Kidney (tissue), 14 donors: ENCODE data around the gene PTPRG. TPM values are rescaled to one million over a fixed set of nuclear protein-coding genes. Genes with fewer than 3 reads are reported as not detected.

Experiments
- DNase-seq, 5 donors: peaks; one replicate each; pipeline ENCODE4 v3.0.0-alpha.2; 2013 to 2020
- FAIRE-seq: peaks from 2 replicates; lab custom pipeline; 2012; peaks lifted over from hg19 to GRCh38; lab: Jason Lieb, UNC
- H3K27ac ChIP-seq, 2 donors: one replicate each; pipeline ENCODE4 v1.7.0; 2013; ENCODE audit warnings: low read depth in 2 of 2, low read length in 2 of 2, inconsistent platforms in 1 of 2
- H3K27me3 ChIP-seq: one replicate; pipeline ENCODE4 v1.7.1; 2013; ENCODE audit warnings: low read length, inconsistent platforms; ENCODE audit not compliant: control insufficient read depth, insufficient read depth
- H3K36me3 ChIP-seq, 3 donors: one replicate each; pipeline versions ENCODE4 v1.7.0 to v1.7.1; 2013; ENCODE audit warnings: low read length in 3 of 3, control low read depth in 1 of 3, inconsistent platforms in 1 of 3; ENCODE audit not compliant: insufficient read depth in 3 of 3, control insufficient read depth in 2 of 3
- H3K4me1 ChIP-seq, 3 donors: one replicate each; pipeline versions ENCODE4 v1.7.0 to v1.7.1; 2013; ENCODE audit warnings: low read length in 3 of 3, inconsistent platforms in 1 of 3, low read depth in 1 of 3; ENCODE audit not compliant: control insufficient read depth in 2 of 3, insufficient read depth in 2 of 3
- H3K4me3 ChIP-seq, 3 donors: one replicate each; pipeline versions ENCODE4 v1.7.0 to v1.8.1; 2013; ENCODE audit warnings: low read length in 3 of 3, control low read depth in 1 of 3, inconsistent platforms in 1 of 3
- H3K9ac ChIP-seq, 3 donors: one replicate each; pipeline versions ENCODE4 v1.7.0 to v1.7.1; 2013; ENCODE audit warnings: low read length in 3 of 3, control low read depth in 1 of 3, inconsistent platforms in 1 of 3
- H3K9me3 ChIP-seq, 3 donors: one replicate each; pipeline versions ENCODE4 v1.7.0 to v1.7.1; 2013; ENCODE audit warnings: low read length in 3 of 3, control low read depth in 1 of 3, inconsistent platforms in 1 of 3; ENCODE audit not compliant: control insufficient read depth in 2 of 3, insufficient read depth in 1 of 3
- CTCF ChIP-seq: IDR thresholded peaks from 3 replicates; pipeline ENCODE4 v1.5.1; 2012; ENCODE audit warnings: mild to moderate bottlenecking, moderate library complexity, borderline replicate concordance; ENCODE audit not compliant: insufficient read depth; ENCODE audit errors: extremely low read depth
- intact Hi-C: fragments of 100-400 bp; cut with DNase I; formaldehyde crosslinking; loops from one replicate; pipeline ENCODE4 v1.11.1; 2022
- polyA plus RNA-seq: library from polyadenylated mRNA; stranded (reverse); fragments of 350-450 nt; fragmentation: Illumina TruSeq; extraction: RNeasy Lipid Tissue Mini Kit (QIAGEN cat#74804); gene quantifications from one replicate; pipeline ENCODE4 v1.2.3, GENCODE V29; 2014; ENCODE audit warnings: low read depth, low replicate concordance; ENCODE audit not compliant: insufficient read depth
- total RNA-seq: library from RNA; stranded (reverse); fragmentation: NEBNext Ultra II Directional; extraction: Animal tissue kit (Norgen Biotek cat#: 25700); gene quantifications from one replicate; pipeline ENCODE4 v1.2.1, GENCODE V29; 2021
- donor health status: control.
- donor health status: control.
- donor health status: control.
- donor health status: control.
- donor health status: control.
- donor health status: DM: yes; HTN: yes; CAD: no.
- donor health status: Normal renal cell carcinoma (clear cell type).

PTPRG gene
- total and polyA plus RNA-seq, 2 donors from 2014 or later = 9.2 to 154 TPM

DNA sequence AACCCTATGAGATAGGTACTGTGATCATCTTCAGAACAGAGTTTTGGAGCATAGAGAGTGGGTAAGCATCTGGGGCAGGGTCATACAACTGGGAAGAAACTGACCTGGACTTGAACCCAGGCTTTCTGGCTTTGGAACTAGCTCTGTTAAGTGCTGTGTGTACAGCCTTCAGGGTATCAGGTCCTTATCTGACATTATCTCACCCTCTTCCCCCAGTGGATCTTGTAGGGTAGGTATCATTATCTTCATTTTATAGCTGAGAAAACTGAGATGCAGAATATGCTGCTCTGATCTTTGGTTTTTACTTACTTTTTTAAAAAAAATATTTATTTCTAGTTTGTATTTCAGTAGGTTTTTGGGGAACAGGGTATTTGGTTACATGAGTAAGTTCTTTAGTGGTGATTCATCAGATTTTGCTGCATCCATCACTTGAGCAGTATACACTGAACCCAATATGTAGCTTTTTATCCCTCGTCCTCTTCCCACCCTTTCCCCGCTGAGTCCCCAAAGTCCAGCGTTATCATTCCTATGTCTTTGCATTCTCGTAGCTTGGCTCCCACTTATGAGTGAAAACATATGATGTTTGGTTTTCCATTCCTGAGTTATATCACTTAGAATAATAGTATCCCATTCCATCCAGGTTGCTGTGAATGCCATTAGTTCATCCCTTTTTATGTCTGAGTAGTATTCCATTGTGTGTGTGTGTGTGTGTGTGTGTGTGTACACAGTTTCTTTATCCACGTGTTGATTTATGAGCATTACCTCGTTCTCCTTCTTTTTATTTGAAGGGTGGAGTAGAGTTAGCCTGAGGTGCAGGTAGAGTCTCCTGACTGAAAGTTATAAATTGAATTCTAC, 271.2 kb downstream of the PTPRG start:
- Histone ChIP-seq H3K4me3 (no peak overlapping the region), H3K4me1 (peaks cover 4 to 22% (median 11%) of the 10 kb centered on the region in 3 donors), H3K27ac (no peak overlapping the region), H3K9ac (no peak overlapping the region), H3K9me3 (no peaks in the 10 kb centered on the region), H3K36me3 (no peaks in the 10 kb centered on the region), H3K27me3 (no peaks in the 10 kb centered on the region)
- no peak for DNase-seq
- intact Hi-C loops = no loop called here
- no peak for TF ChIP-seq CTCF
- no peak for FAIRE-seq

DNA sequence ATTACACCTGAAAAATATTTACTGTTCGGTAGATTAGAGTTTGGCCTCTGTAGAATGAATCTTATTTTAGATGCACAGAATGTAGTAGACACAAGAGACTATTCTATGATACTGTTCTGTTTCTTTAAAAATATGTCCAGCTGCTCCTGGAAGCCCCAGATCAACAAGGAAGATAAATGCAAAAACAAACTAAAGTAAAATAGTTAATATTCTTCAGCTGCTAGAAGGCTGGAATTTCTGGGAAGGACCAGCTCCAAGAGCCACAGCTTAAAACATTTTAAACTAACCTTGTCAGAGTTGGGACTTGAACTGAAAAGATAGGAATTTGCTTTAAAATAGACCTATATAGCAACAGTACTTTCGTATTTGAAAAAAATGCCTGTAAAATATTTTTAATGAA, 277.9 kb downstream of the PTPRG start:
- no peak for TF ChIP-seq CTCF
- Histone ChIP-seq H3K36me3 (no peaks in the 10 kb centered on the region), H3K27ac (no peak overlapping the region), H3K9me3 (no peaks in the 10 kb centered on the region), H3K4me3 (no peak overlapping the region), H3K4me1 (peaks cover 0 to 19% (median 8%) of the 10 kb centered on the region in 3 donors), H3K27me3 (no peaks in the 10 kb centered on the region), H3K9ac (no peak overlapping the region)
- intact Hi-C loops = no loop called here
- peak in 1 of 5 donors; percentile 39 for DNase-seq
- no peak for FAIRE-seq

DNA sequence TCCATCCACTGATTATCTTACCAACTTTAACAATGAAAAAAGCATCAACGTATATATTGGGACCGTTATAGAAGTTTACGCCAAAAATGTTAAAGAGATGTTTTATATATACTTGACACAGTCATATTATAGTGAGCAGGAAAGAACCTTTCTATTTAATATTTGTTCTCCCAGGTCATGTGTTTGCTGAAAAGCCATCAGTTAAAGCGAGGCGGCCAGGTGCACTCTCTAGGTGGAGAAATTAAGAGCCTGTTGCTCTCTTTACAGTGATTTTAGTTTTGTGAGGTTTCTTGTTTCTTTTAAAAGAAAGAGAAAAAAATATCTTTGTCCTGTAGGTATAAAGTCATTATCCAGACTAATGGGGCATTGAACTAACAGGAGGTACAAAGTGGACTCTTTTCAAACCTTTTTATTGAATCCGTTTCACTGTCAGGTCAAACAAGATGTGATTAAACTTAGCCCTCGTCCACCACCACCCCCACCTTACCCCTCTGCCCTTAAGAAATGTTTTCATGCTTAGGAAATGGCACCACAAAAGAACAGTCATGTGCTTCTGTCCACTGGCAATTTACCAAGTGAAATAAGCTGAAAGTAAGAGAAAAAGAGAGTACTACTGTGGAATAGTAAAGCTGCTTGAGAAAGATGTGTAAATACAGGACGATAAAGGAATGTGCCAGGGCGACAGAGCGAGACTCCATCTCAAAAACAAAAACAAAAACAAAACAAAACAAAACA, 279.9 kb downstream of the PTPRG start:
- intact Hi-C loops = no loop called here
- Histone ChIP-seq H3K27ac (peak overlapping the region; percentile 18 to 32), H3K36me3 (no peaks in the 10 kb centered on the region), H3K4me1 (peaks cover 0 to 26% (median 8%) of the 10 kb centered on the region in 3 donors), H3K9me3 (no peaks in the 10 kb centered on the region), H3K4me3 (peak overlapping the region in 2 of 3 donors; percentile 1 to 4), H3K9ac (no peak overlapping the region), H3K27me3 (no peaks in the 10 kb centered on the region)
- DNase-seq (peak in 2 of 5 donors; percentile 26 to 56), FAIRE-seq (no peak)
- TF ChIP-seq CTCF = no peak
